Liver (tissue), 9 donors: ENCODE measurements around the gene LUC7L3. TPM values are rescaled to one million over a fixed set of nuclear protein-coding genes. Genes with fewer than 3 reads are reported as not detected.

Experiments
- DNase-seq: peaks from one replicate; pipeline ENCODE4 v3.0.0-alpha.2; 2017; ENCODE audit warnings: low spot score
- H3K27ac ChIP-seq, 2 donors: one replicate each; pipeline ENCODE4 v1.7.0; 2013; ENCODE audit warnings: inconsistent platforms in 2 of 2, low read length in 2 of 2, control low read depth in 1 of 2, low read depth in 1 of 2, mild to moderate bottlenecking in 1 of 2
- H3K27me3 ChIP-seq, 4 donors: one replicate each; pipeline versions ENCODE4 v1.6.1 to v1.7.0; 2013; ENCODE audit warnings: low read length in 3 of 4, inconsistent platforms in 1 of 4, mild to moderate bottlenecking in 1 of 4, moderate library complexity in 1 of 4; ENCODE audit not compliant: control insufficient read depth in 4 of 4, insufficient read depth in 4 of 4
- H3K36me3 ChIP-seq, 4 donors: one replicate each; pipeline versions ENCODE4 v1.6.1 to v1.7.0; 2013; ENCODE audit warnings: low read length in 3 of 4, mild to moderate bottlenecking in 3 of 4, low read depth in 1 of 4, moderate library complexity in 1 of 4; ENCODE audit not compliant: control insufficient read depth in 4 of 4, insufficient read depth in 3 of 4
- H3K4me1 ChIP-seq, 4 donors: one replicate each; pipeline versions ENCODE4 v1.6.1 to v1.7.0; 2013; ENCODE audit warnings: low read length in 3 of 4, mild to moderate bottlenecking in 3 of 4, moderate library complexity in 1 of 4; ENCODE audit not compliant: control insufficient read depth in 4 of 4, insufficient read depth in 4 of 4
- H3K4me3 ChIP-seq, 3 donors: one replicate each; pipeline versions ENCODE4 v1.6.1 to v1.7.0; 2013; ENCODE audit warnings: low read length in 3 of 3, control low read depth in 1 of 3, low read depth in 1 of 3, mild to moderate bottlenecking in 1 of 3
- H3K9ac ChIP-seq, 2 donors: one replicate each; pipeline ENCODE4 v1.7.0; 2013; ENCODE audit warnings: low read length in 2 of 2, mild to moderate bottlenecking in 2 of 2, moderate library complexity in 2 of 2, control low read depth in 1 of 2, low read depth in 1 of 2
- H3K9me3 ChIP-seq, 4 donors: one replicate each; pipeline versions ENCODE4 v1.6.1 to v1.7.0; 2013; ENCODE audit warnings: low read length in 3 of 4; ENCODE audit not compliant: control insufficient read depth in 4 of 4
- ATF3 ChIP-seq: IDR thresholded peaks from 2 replicates; pipeline ENCODE4 v1.6.1; 2016; ENCODE audit warnings: antibody characterized with exemption
- CTCF ChIP-seq: fragments of 150-350 bp; IDR thresholded peaks from 2 replicates; pipeline ENCODE4 v1.5.1; 2017; ENCODE audit warnings: improper control_type of control experiment, low read depth, low read length; ENCODE audit not compliant: missing input control
- EGR1 ChIP-seq, 2 donors: IDR thresholded peaks; 2 replicates each; pipeline ENCODE4 v1.6.1; 2016 to 2018; ENCODE audit warnings: antibody characterized with exemption in 2 of 2, low read depth in 2 of 2
- FOXA1 ChIP-seq: IDR thresholded peaks from 2 replicates; pipeline ENCODE4 v1.6.1; 2016; ENCODE audit warnings: antibody characterized with exemption
- FOXA2 ChIP-seq: IDR thresholded peaks from 2 replicates; pipeline ENCODE4 v1.6.1; 2016; ENCODE audit warnings: antibody characterized with exemption
- GABPA ChIP-seq, 2 donors: IDR thresholded peaks in 1 of 2; conservative IDR thresholded peaks in 1 of 2; 2 replicates each; pipeline ENCODE4 v1.6.1; 2016; ENCODE audit warnings: antibody characterized with exemption in 2 of 2, mild to moderate bottlenecking in 1 of 2, moderate library complexity in 1 of 2
- HNF4A ChIP-seq, 2 donors: conservative IDR thresholded peaks; 2 replicates each; pipeline ENCODE4 v1.6.1; 2016; ENCODE audit warnings: antibody characterized with exemption in 2 of 2, mild to moderate bottlenecking in 2 of 2
- HNF4G ChIP-seq: IDR thresholded peaks from 2 replicates; pipeline ENCODE4 v1.6.1; 2016; ENCODE audit warnings: antibody characterized with exemption
- JUND ChIP-seq, 2 donors: IDR thresholded peaks; 2 replicates each; pipeline ENCODE4 v1.6.1; 2016; ENCODE audit warnings: antibody characterized with exemption in 2 of 2
- NR2F2 ChIP-seq: IDR thresholded peaks from 2 replicates; pipeline ENCODE4 v1.6.1; 2016; ENCODE audit warnings: antibody characterized with exemption
- RAD21 ChIP-seq, 2 donors: IDR thresholded peaks; 2 replicates each; pipeline ENCODE4 v1.6.1; 2016; ENCODE audit warnings: antibody characterized with exemption in 2 of 2, mild to moderate bottlenecking in 2 of 2
- RXRA ChIP-seq, 2 donors: IDR thresholded peaks; 2 replicates each; pipeline ENCODE4 v1.6.1; 2017 to 2018; ENCODE audit warnings: antibody characterized with exemption in 2 of 2, mild to moderate bottlenecking in 1 of 2
- SP1 ChIP-seq: IDR thresholded peaks from 2 replicates; pipeline ENCODE4 v1.6.1; 2018; ENCODE audit warnings: antibody characterized with exemption, mild to moderate bottlenecking
- TAF1 ChIP-seq: conservative IDR thresholded peaks from 2 replicates; pipeline ENCODE4 v1.6.1; 2016; ENCODE audit warnings: antibody characterized with exemption, mild to moderate bottlenecking
- YY1 ChIP-seq: IDR thresholded peaks from 2 replicates; pipeline ENCODE4 v1.6.1; 2016; ENCODE audit warnings: antibody characterized with exemption, mild to moderate bottlenecking
- ZBTB33 ChIP-seq: IDR thresholded peaks from 2 replicates; pipeline ENCODE4 v1.6.1; 2016; ENCODE audit warnings: antibody characterized with exemption
- WGBS: extraction: QIAGEN DNeasy Blood & Tissue Kit; methylation state at CpG from one replicate; pipeline ENCODE4 v1.1.7; 2013; 5-methylcytosine and 5-hydroxymethylcytosine counted together
- polyA plus RNA-seq, 2 donors: library from polyadenylated mRNA; stranded (reverse) in 1 of 2; unstranded in 1 of 2; fragments of 200-250 nt in 1 of 2; fragments of >200 nt in 1 of 2; fragmentation: Nextera tagmentation in 1 of 2; extraction: Ambion mirVana in 1 of 2; gene quantifications; one replicate each; pipeline versions ENCODE4 v1.2.1 to v1.2.3, GENCODE V29; 2013 to 2015
- total RNA-seq, 2 donors: library from RNA; depleted of rRNA; stranded (reverse); fragments of >200 nt; gene quantifications; one replicate each; pipeline ENCODE4 v1.2.3, GENCODE V29; 2014
- TF ChIP-seq, protein P1 (sequence below): IDR thresholded peaks from 2 replicates; pipeline ENCODE4 v1.6.1; 2016; ENCODE audit warnings: antibody characterized with exemption, mild to moderate bottlenecking
- TF ChIP-seq, protein P2 (sequence below): IDR thresholded peaks from 2 replicates; pipeline ENCODE4 v1.6.1; 2016; ENCODE audit warnings: antibody characterized with exemption
- donor health status: healthy.
- donor health status: healthy.
- donor health status: healthy.
- donor health status: healthy.
- donor health status: healthy.

The LUC7L3 gene
- total and polyA plus RNA-seq, 4 donors: 15.5 to 126 (median 26.2) TPM

DNA sequence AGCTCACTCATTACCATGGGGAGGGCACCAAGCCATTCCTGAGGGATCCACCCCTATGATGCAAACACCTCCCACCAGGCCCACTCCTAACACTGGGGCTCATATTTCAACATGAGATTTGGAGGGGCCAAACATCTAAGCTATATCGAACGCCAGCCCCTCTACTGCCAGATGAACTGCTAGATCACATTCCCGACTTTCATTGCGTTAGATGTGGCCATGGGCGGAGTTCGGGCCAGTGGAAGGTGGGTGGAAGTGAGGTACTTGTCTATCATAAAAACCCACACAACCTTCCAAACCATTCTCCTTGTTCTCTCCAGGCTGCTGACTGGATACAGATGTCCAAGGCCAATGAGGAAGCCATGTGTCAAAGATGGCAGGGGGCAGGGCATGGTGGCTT is 75.0 kb downstream of the LUC7L3 start:
- no peak for TF ChIP-seq ATF3
- no peak for TF ChIP-seq RXRA (IDR thresholded peaks at IDR 0.05)
- no peak for TF ChIP-seq YY1
- TF ChIP-seq HNF4G: no peak
- no peak for TF ChIP-seq EGR1 (IDR thresholded peaks at IDR 0.05; ENCODE audit: low read depth in 2 of 2)
- TF ChIP-seq FOXA1: no peak
- no peak for TF ChIP-seq TAF1
- no peak for TF ChIP-seq HNF4A (conservative IDR thresholded peaks at IDR 0.05)
- no peak for TF ChIP-seq FOXA2
- TF ChIP-seq, protein P1, sequence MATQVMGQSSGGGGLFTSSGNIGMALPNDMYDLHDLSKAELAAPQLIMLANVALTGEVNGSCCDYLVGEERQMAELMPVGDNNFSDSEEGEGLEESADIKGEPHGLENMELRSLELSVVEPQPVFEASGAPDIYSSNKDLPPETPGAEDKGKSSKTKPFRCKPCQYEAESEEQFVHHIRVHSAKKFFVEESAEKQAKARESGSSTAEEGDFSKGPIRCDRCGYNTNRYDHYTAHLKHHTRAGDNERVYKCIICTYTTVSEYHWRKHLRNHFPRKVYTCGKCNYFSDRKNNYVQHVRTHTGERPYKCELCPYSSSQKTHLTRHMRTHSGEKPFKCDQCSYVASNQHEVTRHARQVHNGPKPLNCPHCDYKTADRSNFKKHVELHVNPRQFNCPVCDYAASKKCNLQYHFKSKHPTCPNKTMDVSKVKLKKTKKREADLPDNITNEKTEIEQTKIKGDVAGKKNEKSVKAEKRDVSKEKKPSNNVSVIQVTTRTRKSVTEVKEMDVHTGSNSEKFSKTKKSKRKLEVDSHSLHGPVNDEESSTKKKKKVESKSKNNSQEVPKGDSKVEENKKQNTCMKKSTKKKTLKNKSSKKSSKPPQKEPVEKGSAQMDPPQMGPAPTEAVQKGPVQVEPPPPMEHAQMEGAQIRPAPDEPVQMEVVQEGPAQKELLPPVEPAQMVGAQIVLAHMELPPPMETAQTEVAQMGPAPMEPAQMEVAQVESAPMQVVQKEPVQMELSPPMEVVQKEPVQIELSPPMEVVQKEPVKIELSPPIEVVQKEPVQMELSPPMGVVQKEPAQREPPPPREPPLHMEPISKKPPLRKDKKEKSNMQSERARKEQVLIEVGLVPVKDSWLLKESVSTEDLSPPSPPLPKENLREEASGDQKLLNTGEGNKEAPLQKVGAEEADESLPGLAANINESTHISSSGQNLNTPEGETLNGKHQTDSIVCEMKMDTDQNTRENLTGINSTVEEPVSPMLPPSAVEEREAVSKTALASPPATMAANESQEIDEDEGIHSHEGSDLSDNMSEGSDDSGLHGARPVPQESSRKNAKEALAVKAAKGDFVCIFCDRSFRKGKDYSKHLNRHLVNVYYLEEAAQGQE: no peak
- TF ChIP-seq SP1: no peak
- no peak overlapping the region for H3K4me3 ChIP-seq
- 96% methylated on average over 6 of the region's 6 CpGs for WGBS
- H3K9me3 ChIP-seq: no peaks in the 10 kb centered on the region
- no peaks in the 10 kb centered on the region for H3K4me1 ChIP-seq
- no peaks in the 10 kb centered on the region for H3K27me3 ChIP-seq
- DNase-seq: no peak
- H3K9ac ChIP-seq: no peak overlapping the region
- no peak overlapping the region for H3K27ac ChIP-seq
- H3K36me3 ChIP-seq: no peaks in the 10 kb centered on the region

- no peak overlapping the region for H3K4me3 ChIP-seq
- TF ChIP-seq ATF3: no peak
- TF ChIP-seq FOXA2: no peak
- TF ChIP-seq SP1: no peak
- no peak for TF ChIP-seq GABPA (IDR thresholded peaks at IDR 0.05 in 1 of 2, conservative IDR thresholded peaks at IDR 0.05 in 1 of 2)
- no peak for TF ChIP-seq CTCF
- no peak for TF ChIP-seq RXRA (IDR thresholded peaks at IDR 0.05)
- TF ChIP-seq YY1: no peak
- TF ChIP-seq FOXA1: no peak
- TF ChIP-seq HNF4G: no peak
- TF ChIP-seq, protein P2, sequence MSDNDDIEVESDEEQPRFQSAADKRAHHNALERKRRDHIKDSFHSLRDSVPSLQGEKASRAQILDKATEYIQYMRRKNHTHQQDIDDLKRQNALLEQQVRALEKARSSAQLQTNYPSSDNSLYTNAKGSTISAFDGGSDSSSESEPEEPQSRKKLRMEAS: no peak
- TF ChIP-seq HNF4A (conservative IDR thresholded peaks at IDR 0.05): no peak
- TF ChIP-seq NR2F2: no peak
- TF ChIP-seq, protein P1: no peak
- no peak for TF ChIP-seq ZBTB33
- no peak for TF ChIP-seq JUND (IDR thresholded peaks at IDR 0.05)
- TF ChIP-seq RAD21 (IDR thresholded peaks at IDR 0.05): no peak
- no peak for TF ChIP-seq EGR1 (IDR thresholded peaks at IDR 0.05; ENCODE audit: low read depth in 2 of 2)
- TF ChIP-seq TAF1: no peak
- peaks cover 0 to 5% (median 3%) of the 10 kb centered on the region in 4 donors for H3K4me1 ChIP-seq
- H3K36me3 ChIP-seq: no peaks in the 10 kb centered on the region
- H3K27me3 ChIP-seq: no peaks in the 10 kb centered on the region
- WGBS: 83% methylated on average over 11 of the region's 11 CpGs
- no peak overlapping the region for H3K27ac ChIP-seq
- DNase-seq: no peak
- H3K9me3 ChIP-seq: no peaks in the 10 kb centered on the region
- no peak overlapping the region for H3K9ac ChIP-seq
Measured at GRCh38 chr17:50797135-50797810, 77.9 kb downstream of the LUC7L3 start.
